GM12892 (cell line): ENCODE measurements around the gene DHRS3.

Experiments
- POLR2A ChIP-seq: IDR thresholded peaks from 2 replicates; pipeline ENCODE4 v1.6.1; 2011; ENCODE audit warnings: low read depth, low read length, control low read depth
- POLR2AphosphoS5 ChIP-seq: IDR thresholded peaks from 2 replicates; pipeline ENCODE4 v1.6.1; 2011; ENCODE audit warnings: low read depth, low read length, control low read depth
- TAF1 ChIP-seq: IDR thresholded peaks from 2 replicates; pipeline ENCODE4 v1.6.1; 2011; ENCODE audit warnings: low read depth, mild to moderate bottlenecking, control low read depth, low read length, borderline replicate concordance

DNA sequence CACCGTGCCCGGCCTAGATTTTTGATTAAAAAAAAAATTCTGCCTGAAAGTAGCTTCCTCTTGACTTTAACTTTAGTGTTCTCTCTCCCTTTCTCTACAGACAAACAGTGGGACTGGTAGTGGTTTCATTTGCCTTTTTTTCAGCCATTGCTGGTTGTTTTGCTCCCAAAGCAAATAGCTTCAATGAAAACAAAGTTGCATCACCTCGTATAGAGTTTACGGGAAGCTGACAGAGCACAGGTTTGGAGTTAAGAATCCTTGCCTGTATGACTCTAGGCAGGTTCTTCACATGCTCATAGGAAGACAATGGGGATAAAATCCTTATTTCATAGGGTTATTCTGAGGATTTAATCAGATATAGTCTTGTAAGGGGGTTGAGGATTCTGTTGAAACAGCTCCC, 47.5 kb upstream of the DHRS3 start:
- TF ChIP-seq POLR2AphosphoS5, result no peak
- TF ChIP-seq POLR2A, result no peak
- no peak for TF ChIP-seq TAF1
